ENCODE data around the gene C18orf63. TPM values are rescaled to one million over a fixed set of nuclear protein-coding genes. Genes with fewer than 3 reads are reported as not detected.
A peak's percentile ranks its signal among the peaks of the same experiment; 100 is the strongest.

Gene C18orf63
- total RNA-seq: not detected

GRCh38 chr18:74315464-74316256, at the start of gene C18orf63:
C18orf63 (plus strand) TSS chr18:74315839; CDS start chr18:74317866, 2,027 bp downstream.
- Mint-ChIP-seq H3K27me3 (peaks cover 7% of the 10 kb centered on the region), H3K9me3 (no peaks in the 10 kb centered on the region), H3K27ac (no peak within 1 kb of the TSS), H3K36me3 (ENCODE audit: low read depth) (no peaks in the 10 kb centered on the region), H3K4me1 (no peaks in the 10 kb centered on the region), H3K4me3 (no peak within 1 kb of the TSS)
- ATAC-seq (replicated peaks): no peak

- no peak for ATAC-seq (replicated peaks)
- no peaks in the 10 kb centered on the region for H3K27me3 Mint-ChIP-seq
- H3K4me1 Mint-ChIP-seq: peaks cover 9% of the 10 kb centered on the region
- no peak overlapping the region for H3K4me3 Mint-ChIP-seq
- peaks cover 21% of the 10 kb centered on the region for H3K36me3 Mint-ChIP-seq (ENCODE audit: low read depth)
- H3K9me3 Mint-ChIP-seq: no peaks in the 10 kb centered on the region
- H3K27ac Mint-ChIP-seq: no peak overlapping the region
Measured at GRCh38 chr18:74266161-74266560, 49.5 kb upstream of the C18orf63 start.

- Mint-ChIP-seq H3K27ac (no peak overlapping the region), H3K4me1 (peaks cover 9% of the 10 kb centered on the region), H3K27me3 (no peaks in the 10 kb centered on the region), H3K4me3 (no peak overlapping the region), H3K9me3 (no peaks in the 10 kb centered on the region), H3K36me3 (ENCODE audit: low read depth) (peaks cover 3% of the 10 kb centered on the region)
- no peak for ATAC-seq (replicated peaks)
Measured at GRCh38 chr18:74268175-74268574, 47.5 kb upstream of the C18orf63 start.

GRCh38 chr18:74268933-74269620, 46.6 kb upstream of the C18orf63 start:
- no peaks in the 10 kb centered on the region for H3K36me3 Mint-ChIP-seq (ENCODE audit: low read depth)

GRCh38 chr18:74271635-74272034, 44.0 kb upstream of the C18orf63 start:
- ATAC-seq (replicated peaks): no peak

More at GRCh38 chr18:74268933-74269620, 46.6 kb upstream of the C18orf63 start:
- H3K27me3 Mint-ChIP-seq: no peaks in the 10 kb centered on the region
- no peak overlapping the region for H3K4me3 Mint-ChIP-seq
- no peak overlapping the region for H3K27ac Mint-ChIP-seq
- no peaks in the 10 kb centered on the region for H3K9me3 Mint-ChIP-seq
- no peak for ATAC-seq (replicated peaks)
- peaks cover 9% of the 10 kb centered on the region for H3K4me1 Mint-ChIP-seq

GRCh38 chr18:74273394-74273793, 42.2 kb upstream of the C18orf63 start:
- H3K4me1 Mint-ChIP-seq: peaks cover 4% of the 10 kb centered on the region
- H3K36me3 Mint-ChIP-seq (ENCODE audit: low read depth): no peaks in the 10 kb centered on the region
- no peak for ATAC-seq (replicated peaks)
- no peaks in the 10 kb centered on the region for H3K27me3 Mint-ChIP-seq
- H3K27ac Mint-ChIP-seq: no peak overlapping the region
- H3K4me3 Mint-ChIP-seq: no peak overlapping the region
- no peaks in the 10 kb centered on the region for H3K9me3 Mint-ChIP-seq

More at GRCh38 chr18:74271635-74272034, 44.0 kb upstream of the C18orf63 start:
- Mint-ChIP-seq H3K9me3 (no peaks in the 10 kb centered on the region), H3K36me3 (ENCODE audit: low read depth) (no peaks in the 10 kb centered on the region), H3K4me3 (no peak overlapping the region), H3K27ac (no peak overlapping the region), H3K4me1 (peaks cover 4% of the 10 kb centered on the region), H3K27me3 (no peaks in the 10 kb centered on the region)

- H3K4me1 Mint-ChIP-seq: no peaks in the 10 kb centered on the region
- no peak for ATAC-seq (replicated peaks)
- H3K9me3 Mint-ChIP-seq: no peaks in the 10 kb centered on the region
- H3K4me3 Mint-ChIP-seq: no peak overlapping the region
- H3K27me3 Mint-ChIP-seq: no peaks in the 10 kb centered on the region
- H3K36me3 Mint-ChIP-seq (ENCODE audit: low read depth): no peaks in the 10 kb centered on the region
- no peak overlapping the region for H3K27ac Mint-ChIP-seq
Measured at GRCh38 chr18:74274700-74275099, 40.9 kb upstream of the C18orf63 start.

- no peaks in the 10 kb centered on the region for H3K4me1 Mint-ChIP-seq
- no peak overlapping the region for H3K4me3 Mint-ChIP-seq
- no peak for ATAC-seq (replicated peaks)
- H3K27ac Mint-ChIP-seq: no peak overlapping the region
- H3K36me3 Mint-ChIP-seq (ENCODE audit: low read depth): no peaks in the 10 kb centered on the region
- H3K9me3 Mint-ChIP-seq: no peaks in the 10 kb centered on the region
- no peaks in the 10 kb centered on the region for H3K27me3 Mint-ChIP-seq
Measured at GRCh38 chr18:74275736-74276135, 39.9 kb upstream of the C18orf63 start.

GRCh38 chr18:74276609-74277008, 39.0 kb upstream of the C18orf63 start:
- peaks cover 5% of the 10 kb centered on the region for H3K4me1 Mint-ChIP-seq
- no peak overlapping the region for H3K4me3 Mint-ChIP-seq

GRCh38 chr18:74277296-74277695, 38.3 kb upstream of the C18orf63 start:
- H3K27ac Mint-ChIP-seq: no peak overlapping the region
- no peak overlapping the region for H3K4me3 Mint-ChIP-seq
- no peak for ATAC-seq (replicated peaks)
- no peaks in the 10 kb centered on the region for H3K27me3 Mint-ChIP-seq
- H3K36me3 Mint-ChIP-seq (ENCODE audit: low read depth): no peaks in the 10 kb centered on the region
- peaks cover 12% of the 10 kb centered on the region for H3K4me1 Mint-ChIP-seq
- no peaks in the 10 kb centered on the region for H3K9me3 Mint-ChIP-seq

More at GRCh38 chr18:74276609-74277008, 39.0 kb upstream of the C18orf63 start:
- Mint-ChIP-seq H3K27me3 (no peaks in the 10 kb centered on the region), H3K9me3 (no peaks in the 10 kb centered on the region), H3K36me3 (ENCODE audit: low read depth) (no peaks in the 10 kb centered on the region), H3K27ac (no peak overlapping the region)
- no peak for ATAC-seq (replicated peaks)

GRCh38 chr18:74278058-74278457, 37.6 kb upstream of the C18orf63 start:
- Mint-ChIP-seq H3K4me3 (no peak overlapping the region), H3K9me3 (no peaks in the 10 kb centered on the region), H3K36me3 (ENCODE audit: low read depth) (no peaks in the 10 kb centered on the region), H3K27ac (no peak overlapping the region), H3K27me3 (no peaks in the 10 kb centered on the region), H3K4me1 (peaks cover 19% of the 10 kb centered on the region)
- no peak for ATAC-seq (replicated peaks)

- no peaks in the 10 kb centered on the region for H3K27me3 Mint-ChIP-seq
- no peak overlapping the region for H3K27ac Mint-ChIP-seq
- no peaks in the 10 kb centered on the region for H3K36me3 Mint-ChIP-seq (ENCODE audit: low read depth)
- H3K4me3 Mint-ChIP-seq: no peak overlapping the region
- no peaks in the 10 kb centered on the region for H3K9me3 Mint-ChIP-seq
- peaks cover 23% of the 10 kb centered on the region for H3K4me1 Mint-ChIP-seq
- ATAC-seq (replicated peaks): no peak
Measured at GRCh38 chr18:74278983-74279382, 36.7 kb upstream of the C18orf63 start.

- no peaks in the 10 kb centered on the region for H3K27me3 Mint-ChIP-seq
Measured at GRCh38 chr18:74281011-74281979, 34.3 kb upstream of the C18orf63 start.

More at GRCh38 chr18:74281011-74281979, 34.3 kb upstream of the C18orf63 start:
- no peaks in the 10 kb centered on the region for H3K9me3 Mint-ChIP-seq
- H3K27ac Mint-ChIP-seq: peak overlapping the region; percentile 27
- no peak for ATAC-seq (replicated peaks)
- H3K4me3 Mint-ChIP-seq: no peak overlapping the region
- peaks cover 23% of the 10 kb centered on the region for H3K4me1 Mint-ChIP-seq
- H3K36me3 Mint-ChIP-seq (ENCODE audit: low read depth): no peaks in the 10 kb centered on the region
